ENCODE results near the gene MAPKBP1.

Gene MAPKBP1

DNA sequence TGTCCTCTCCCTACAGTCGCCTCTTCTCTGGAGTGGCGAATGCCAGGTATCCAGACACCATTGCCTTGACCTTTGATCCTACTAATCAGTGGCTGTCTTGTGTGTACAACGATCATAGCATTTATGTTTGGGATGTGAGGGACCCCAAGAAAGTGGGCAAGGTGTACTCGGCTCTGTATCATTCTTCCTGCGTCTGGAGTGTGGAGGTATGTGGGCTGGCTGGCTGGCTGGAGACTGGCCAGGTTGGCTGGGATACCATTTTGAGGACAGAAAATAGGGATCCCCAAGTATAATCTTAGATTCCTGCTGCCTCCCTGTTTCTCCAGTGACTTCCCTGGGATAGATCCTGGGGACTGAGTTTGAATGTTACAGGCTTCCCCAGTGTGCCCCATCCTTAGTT is 40.2 kb downstream of the MAPKBP1 start:
- TF ChIP-seq Cebpa-rat (IDR thresholded peaks at IDR 0.05), result no peak
- peaks cover 19 to 43% (median 34%) of the 10 kb centered on the region in 10 experiments for H3K4me1 ChIP-seq
- H3K36me3 ChIP-seq, result peaks cover 41 to 76% (median 60%) of the 10 kb centered on the region in 11 experiments

DNA sequence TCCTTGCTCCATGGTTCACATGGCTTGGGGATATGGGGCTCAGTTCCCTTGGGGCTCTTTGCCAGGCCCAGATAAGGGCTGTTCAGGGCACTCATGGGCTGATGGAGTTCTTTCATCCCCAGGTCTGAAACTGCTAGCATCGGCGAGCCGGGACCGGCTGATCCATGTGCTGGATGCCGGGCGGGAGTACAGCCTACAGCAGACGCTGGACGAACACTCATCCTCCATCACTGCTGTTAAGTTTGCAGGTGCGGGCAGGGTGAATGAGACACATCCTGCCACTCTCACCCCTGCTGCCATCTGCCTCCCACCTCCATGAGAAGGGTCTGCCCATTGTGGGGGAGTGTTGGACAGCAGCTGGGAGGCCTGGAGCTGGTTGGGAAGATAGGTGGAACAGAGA is 42.5 kb downstream of the MAPKBP1 start:
- H3K4me3 ChIP-seq, result no peak overlapping the region
- H3K27ac ChIP-seq, result no peak overlapping the region
- no peak overlapping the region for H3K9ac ChIP-seq
- peaks cover 0 to 25% (median 18%) of the 10 kb centered on the region in 10 experiments; a peak in 15 of 20 replicates for H3K4me1 ChIP-seq
- H4K20me1 ChIP-seq, result peaks cover 0 to 24% (median 3%) of the 10 kb centered on the region in 11 experiments; a peak in 4 of 22 replicates
- TF ChIP-seq Cebpa-rat (IDR thresholded peaks at IDR 0.05), result no peak
- H3K36me3 ChIP-seq, result peaks cover 52 to 99% (median 82%) of the 10 kb centered on the region in 11 experiments
- no peaks in the 10 kb centered on the region for H3K27me3 ChIP-seq
- no peaks in the 10 kb centered on the region for H3K9me3 ChIP-seq (replicated peaks in 1 of 11)
- H3K4me2 ChIP-seq, result no peak overlapping the region

More for the DNA sequence above, 40.2 kb downstream of the MAPKBP1 start:
- no peak overlapping the region for H3K4me3 ChIP-seq
- H3K27ac ChIP-seq, result no peak overlapping the region
- H3K27me3 ChIP-seq, result no peaks in the 10 kb centered on the region
- no peak overlapping the region for H3K9ac ChIP-seq
- H3K4me2 ChIP-seq, result no peak overlapping the region
- H3K9me3 ChIP-seq (replicated peaks in 1 of 11), result no peaks in the 10 kb centered on the region
- peaks cover 0 to 17% (median 5%) of the 10 kb centered on the region in 11 experiments; a peak in 6 of 22 replicates for H4K20me1 ChIP-seq

DNA sequence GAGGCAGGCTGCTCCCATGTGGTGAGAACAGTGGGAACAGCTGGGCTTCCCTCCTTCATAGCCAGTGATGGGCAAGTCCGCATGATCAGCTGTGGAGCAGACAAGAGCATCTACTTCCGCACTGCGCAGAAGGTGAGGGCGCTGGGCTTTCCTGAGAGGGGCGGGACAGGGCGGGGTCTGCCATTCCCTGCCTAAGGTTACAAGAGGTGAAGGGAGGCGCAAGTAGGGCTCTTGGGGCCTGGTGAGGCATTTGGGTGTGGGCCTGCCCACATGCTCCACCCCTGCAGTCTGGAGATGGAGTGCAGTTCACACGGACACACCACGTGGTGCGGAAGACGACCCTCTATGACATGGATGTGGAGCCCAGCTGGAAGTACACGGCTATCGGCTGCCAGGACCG is 43.0 kb downstream of the MAPKBP1 start:
- H3K9ac ChIP-seq, result no peak overlapping the region
- H3K4me3 ChIP-seq, result no peak overlapping the region
- no peak overlapping the region for H3K4me2 ChIP-seq
- peaks cover 0 to 23% (median 0%) of the 10 kb centered on the region in 11 experiments; a peak in 2 of 22 replicates for H4K20me1 ChIP-seq
- peaks cover 0 to 23% (median 14%) of the 10 kb centered on the region in 10 experiments; a peak in 15 of 20 replicates for H3K4me1 ChIP-seq
- H3K27ac ChIP-seq, result no peak overlapping the region
- TF ChIP-seq Cebpa-rat (IDR thresholded peaks at IDR 0.05), result no peak
- no peaks in the 10 kb centered on the region for H3K27me3 ChIP-seq
- peaks cover 52 to 97% (median 84%) of the 10 kb centered on the region in 11 experiments for H3K36me3 ChIP-seq
- no peaks in the 10 kb centered on the region for H3K9me3 ChIP-seq (replicated peaks in 1 of 11)

DNA sequence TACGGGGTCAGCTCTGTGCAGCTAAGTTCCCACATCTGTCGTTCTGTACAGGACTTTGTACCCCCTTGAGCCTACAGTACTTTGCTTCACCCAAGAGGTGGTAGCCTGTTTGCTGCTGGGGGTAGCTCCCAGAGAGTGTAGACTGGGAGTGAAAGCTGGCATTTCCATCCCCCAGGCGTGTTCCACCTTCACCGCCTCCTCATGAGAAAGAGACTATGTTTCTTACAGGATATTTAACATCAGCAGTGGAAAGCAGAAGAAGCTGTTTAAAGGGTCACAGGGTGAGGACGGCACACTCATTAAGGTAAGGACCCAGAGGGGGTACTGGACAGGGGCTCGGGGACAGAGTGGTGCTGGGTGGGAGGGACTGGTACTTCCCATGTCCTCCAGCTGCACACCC is 43.5 kb downstream of the MAPKBP1 start:
- Histone ChIP-seq H3K27me3 (no peaks in the 10 kb centered on the region), H3K9ac (no peak overlapping the region), H3K4me1 (peaks cover 0 to 18% (median 9%) of the 10 kb centered on the region in 10 experiments; a peak in 15 of 20 replicates), H3K27ac (no peak overlapping the region), H4K20me1 (peaks cover 0 to 24% (median 0%) of the 10 kb centered on the region in 11 experiments; a peak in 2 of 22 replicates), H3K4me3 (no peak overlapping the region), H3K36me3 (peaks cover 53 to 97% (median 88%) of the 10 kb centered on the region in 11 experiments), H3K9me3 (replicated peaks in 1 of 11) (no peaks in the 10 kb centered on the region), H3K4me2 (no peak overlapping the region)
- TF ChIP-seq Cebpa-rat (IDR thresholded peaks at IDR 0.05), result no peak

DNA sequence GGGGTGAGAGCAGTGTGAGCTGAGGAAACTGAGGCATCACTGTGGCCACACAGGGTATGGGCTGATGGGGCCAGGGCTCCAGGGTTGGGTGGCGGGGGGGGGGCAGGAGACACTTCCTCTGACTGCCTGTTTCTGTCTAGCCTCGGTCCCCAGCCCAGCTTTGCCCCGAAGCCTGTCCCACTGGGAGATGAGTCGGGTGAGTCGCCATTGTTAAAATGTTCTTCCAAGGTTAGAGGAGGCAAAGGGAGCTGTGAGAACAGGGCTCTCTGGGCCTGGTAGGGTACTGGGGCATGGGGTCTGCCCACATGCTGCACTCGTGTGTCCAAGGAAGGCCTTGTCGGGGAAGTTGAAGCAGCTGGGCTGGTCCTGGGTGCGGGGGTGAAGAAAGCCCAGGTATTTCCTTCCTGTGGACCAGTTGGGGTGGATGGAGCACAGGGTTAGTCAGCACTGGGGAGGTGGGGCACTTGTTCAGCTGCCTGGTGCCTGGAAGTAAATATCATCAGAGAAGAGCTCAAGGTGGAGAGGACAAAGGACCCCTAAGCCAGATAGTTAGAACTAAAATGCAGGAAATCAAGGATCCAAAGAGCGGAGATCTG is 45.3 kb downstream of the MAPKBP1 start:
- Histone ChIP-seq H3K4me1 (peaks cover 0 to 10% (median 0%) of the 10 kb centered on the region in 10 experiments; a peak in 3 of 20 replicates), H3K9me3 (replicated peaks in 1 of 11) (no peaks in the 10 kb centered on the region), H3K9ac (no peak overlapping the region), H3K27ac (no peak overlapping the region), H3K36me3 (peaks cover 68 to 97% (median 93%) of the 10 kb centered on the region in 11 experiments), H3K4me2 (peak overlapping the region in 2 of 11 experiments; percentile 5 to 14; a peak in 1 of 22 replicates), H4K20me1 (peaks cover 0 to 27% (median 0%) of the 10 kb centered on the region in 11 experiments; a peak in 3 of 22 replicates), H3K27me3 (no peaks in the 10 kb centered on the region), H3K4me3 (no peak overlapping the region)
- TF ChIP-seq Cebpa-rat (IDR thresholded peaks at IDR 0.05), result no peak

DNA sequence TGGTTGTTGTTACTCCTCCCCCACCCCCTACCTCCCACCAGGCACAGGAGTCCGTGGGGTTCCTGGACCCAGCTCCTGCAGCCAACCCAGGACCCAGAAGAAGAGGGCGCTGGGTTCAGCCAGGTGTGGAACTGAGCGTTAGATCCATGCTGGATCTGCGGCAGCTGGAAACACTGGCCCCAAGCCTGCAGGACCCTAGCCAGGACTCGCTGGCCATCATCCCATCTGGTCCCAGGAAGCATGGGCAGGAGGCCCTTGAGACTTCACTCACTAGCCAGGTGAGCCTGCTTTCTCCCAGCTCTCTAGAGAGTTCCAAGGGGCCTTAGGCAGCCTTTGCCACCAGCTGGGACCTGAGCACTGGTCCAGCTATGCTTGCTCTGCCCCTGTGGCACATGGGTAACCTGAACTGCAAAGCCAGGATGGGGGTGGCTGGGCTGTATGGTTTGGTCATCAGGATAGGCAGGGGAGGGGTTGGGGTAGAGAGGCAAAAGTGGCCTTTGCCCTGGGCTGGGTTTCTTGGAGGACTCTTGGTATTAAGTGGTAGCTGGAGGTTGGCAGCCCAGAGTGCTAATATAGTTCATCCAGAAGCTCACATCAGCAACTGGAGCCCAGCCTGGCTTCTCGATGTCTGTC is 46.6 kb downstream of the MAPKBP1 start:
- peaks cover 65 to 97% (median 91%) of the 10 kb centered on the region in 11 experiments for H3K36me3 ChIP-seq
- no peak overlapping the region for H3K27ac ChIP-seq
- peaks cover 0 to 41% (median 0%) of the 10 kb centered on the region in 11 experiments; a peak in 7 of 22 replicates for H4K20me1 ChIP-seq
- no peak overlapping the region for H3K9ac ChIP-seq
- no peak overlapping the region for H3K4me3 ChIP-seq
- no peak for TF ChIP-seq Cebpa-rat (IDR thresholded peaks at IDR 0.05)
- H3K9me3 ChIP-seq (replicated peaks in 1 of 11), result no peaks in the 10 kb centered on the region
- H3K4me2 ChIP-seq, result no peak overlapping the region
- H3K27me3 ChIP-seq, result 0 out of 22 replicates have a peak, but pooled peaks cover 0 to under 1% (median 0%) of the 10 kb centered on the region in 11 experiments
- H3K4me1 ChIP-seq, result peaks cover 0 to 10% (median 0%) of the 10 kb centered on the region in 10 experiments; a peak in 3 of 20 replicates

DNA sequence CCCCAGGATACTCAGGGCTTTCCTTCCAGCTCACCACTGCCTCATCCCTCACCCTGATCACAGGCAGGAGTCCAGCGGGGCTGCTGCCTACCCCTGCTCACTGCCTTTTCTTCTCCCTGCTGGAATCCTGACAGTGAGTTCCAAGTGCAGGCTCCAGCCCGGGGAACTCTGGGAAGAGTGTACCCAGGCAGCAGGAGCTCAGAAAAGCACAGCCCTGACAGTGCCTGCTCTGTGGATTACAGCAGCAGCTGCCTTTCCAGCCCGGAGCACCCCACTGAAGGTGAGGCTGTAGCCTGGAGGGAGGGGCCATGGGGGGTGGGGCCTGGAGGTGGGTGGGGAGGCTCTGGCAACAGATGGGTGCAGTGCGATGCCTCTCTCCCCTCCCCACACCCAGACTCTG is 47.5 kb downstream of the MAPKBP1 start:
- peaks cover 0 to 8% (median 1%) of the 10 kb centered on the region in 11 experiments; a peak in 3 of 22 replicates for H3K27me3 ChIP-seq
- H3K4me1 ChIP-seq, result peaks cover 0 to 10% (median 0%) of the 10 kb centered on the region in 10 experiments; a peak in 3 of 20 replicates
- H4K20me1 ChIP-seq, result peaks cover 0 to 49% (median 0%) of the 10 kb centered on the region in 11 experiments; a peak in 7 of 22 replicates
- no peaks in the 10 kb centered on the region for H3K9me3 ChIP-seq (replicated peaks in 1 of 11)
- H3K4me3 ChIP-seq, result no peak overlapping the region
- H3K9ac ChIP-seq, result no peak overlapping the region
- no peak for TF ChIP-seq Cebpa-rat (IDR thresholded peaks at IDR 0.05)
- no peak overlapping the region for H3K27ac ChIP-seq
- peaks cover 59 to 91% (median 83%) of the 10 kb centered on the region in 11 experiments for H3K36me3 ChIP-seq
- H3K4me2 ChIP-seq, result no peak overlapping the region

DNA sequence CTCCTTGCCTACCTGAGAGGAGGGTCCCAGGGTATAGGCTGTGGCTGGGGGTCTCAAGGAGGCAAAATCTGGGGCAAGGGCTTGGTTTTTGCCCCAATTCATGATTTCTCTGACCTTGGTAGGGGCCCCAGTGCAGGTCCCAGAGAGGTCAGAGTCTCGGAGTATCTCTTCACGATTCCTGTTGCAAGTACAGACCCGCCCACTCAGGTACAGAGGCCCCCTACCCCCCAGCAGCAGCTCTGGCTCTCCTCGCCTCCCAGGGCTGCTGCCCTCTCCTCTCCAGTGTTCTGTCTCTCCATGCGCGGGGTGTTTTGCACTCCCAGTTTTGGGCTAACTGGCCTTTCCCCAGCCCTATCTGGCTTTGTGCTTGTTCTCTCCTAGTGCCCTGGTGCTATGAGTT is 48.2 kb downstream of the MAPKBP1 start:
- no peak overlapping the region for H3K9ac ChIP-seq
- no peak for TF ChIP-seq Cebpa-rat (IDR thresholded peaks at IDR 0.05)
- no peak overlapping the region for H3K4me3 ChIP-seq
- H3K27me3 ChIP-seq, result peaks cover 0 to 12% (median 8%) of the 10 kb centered on the region in 11 experiments; a peak in 10 of 22 replicates
- H3K9me3 ChIP-seq (replicated peaks in 1 of 11), result no peaks in the 10 kb centered on the region
- peaks cover 0 to 14% (median 5%) of the 10 kb centered on the region in 10 experiments; a peak in 13 of 20 replicates for H3K4me1 ChIP-seq
- H3K36me3 ChIP-seq, result peaks cover 53 to 87% (median 77%) of the 10 kb centered on the region in 11 experiments
- H3K4me2 ChIP-seq, result no peak overlapping the region
- peaks cover 0 to 49% (median 0%) of the 10 kb centered on the region in 11 experiments; a peak in 7 of 22 replicates for H4K20me1 ChIP-seq
- no peak overlapping the region for H3K27ac ChIP-seq

DNA sequence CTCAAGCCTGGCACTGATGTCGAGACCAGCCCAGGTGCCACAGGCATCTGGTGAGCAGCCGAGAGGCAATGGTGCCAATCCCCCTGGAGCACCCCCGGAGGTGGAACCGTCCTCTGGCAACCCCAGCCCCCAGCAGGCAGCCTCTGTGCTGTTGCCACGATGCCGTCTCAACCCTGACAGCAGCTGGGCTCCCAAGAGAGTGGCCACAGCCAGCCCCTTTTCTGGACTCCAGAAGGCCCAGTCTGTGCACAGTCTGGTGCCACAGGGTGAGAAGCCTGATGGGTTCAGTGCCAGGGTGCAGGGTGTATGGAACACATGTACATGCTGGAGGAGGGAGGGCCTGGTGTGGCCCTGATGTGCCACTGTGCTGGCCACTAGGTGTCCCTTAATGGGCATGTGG is 48.7 kb downstream of the MAPKBP1 start:
- H3K27me3 ChIP-seq, result peaks cover 0 to 13% (median 8%) of the 10 kb centered on the region in 11 experiments; a peak in 10 of 22 replicates
- no peak overlapping the region for H3K4me2 ChIP-seq
- H3K36me3 ChIP-seq, result peaks cover 48 to 82% (median 72%) of the 10 kb centered on the region in 11 experiments
- no peaks in the 10 kb centered on the region for H3K9me3 ChIP-seq (replicated peaks in 1 of 11)
- H3K9ac ChIP-seq, result no peak overlapping the region
- H3K4me3 ChIP-seq, result no peak overlapping the region
- no peak for TF ChIP-seq Cebpa-rat (IDR thresholded peaks at IDR 0.05)
- no peak overlapping the region for H3K27ac ChIP-seq
- peaks cover 0 to 49% (median 0%) of the 10 kb centered on the region in 11 experiments; a peak in 7 of 22 replicates for H4K20me1 ChIP-seq
- peaks cover 0 to 15% (median 6%) of the 10 kb centered on the region in 10 experiments; a peak in 13 of 20 replicates for H3K4me1 ChIP-seq

Data from BLaER1 treated with 17β-estradiol and CSF1 and Interleukin-3, amounts not matched to agents 10 nM and 100 nM (cell line).